ENCODE data around the gene EIF5AL1.
"Not testable (repeated sequence)": the region's sequence is repeated elsewhere in the genome, so short reads cannot be mapped to it uniquely, and the experiment has no call there.

DNA sequence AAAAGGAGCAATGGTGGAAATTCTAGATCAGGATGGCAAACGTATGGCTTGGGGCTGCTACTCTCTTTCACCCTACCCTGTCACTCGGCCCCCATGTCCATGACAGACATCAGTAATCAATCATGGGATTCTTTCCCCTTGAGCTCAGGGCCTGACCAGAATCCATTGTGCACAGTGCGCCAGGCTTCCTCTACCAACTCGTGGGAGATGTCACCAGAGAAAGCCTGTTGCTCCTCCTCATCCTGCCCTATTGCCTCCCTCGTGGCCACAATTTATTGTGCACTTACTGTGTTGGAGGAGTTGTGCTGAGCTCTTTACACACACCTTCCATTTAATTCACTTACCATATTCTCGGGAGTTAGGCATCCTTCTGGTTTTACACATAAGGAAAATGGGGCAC lies 26.0 kb downstream of the EIF5AL1 start:
- TF ChIP-seq, protein P1, sequence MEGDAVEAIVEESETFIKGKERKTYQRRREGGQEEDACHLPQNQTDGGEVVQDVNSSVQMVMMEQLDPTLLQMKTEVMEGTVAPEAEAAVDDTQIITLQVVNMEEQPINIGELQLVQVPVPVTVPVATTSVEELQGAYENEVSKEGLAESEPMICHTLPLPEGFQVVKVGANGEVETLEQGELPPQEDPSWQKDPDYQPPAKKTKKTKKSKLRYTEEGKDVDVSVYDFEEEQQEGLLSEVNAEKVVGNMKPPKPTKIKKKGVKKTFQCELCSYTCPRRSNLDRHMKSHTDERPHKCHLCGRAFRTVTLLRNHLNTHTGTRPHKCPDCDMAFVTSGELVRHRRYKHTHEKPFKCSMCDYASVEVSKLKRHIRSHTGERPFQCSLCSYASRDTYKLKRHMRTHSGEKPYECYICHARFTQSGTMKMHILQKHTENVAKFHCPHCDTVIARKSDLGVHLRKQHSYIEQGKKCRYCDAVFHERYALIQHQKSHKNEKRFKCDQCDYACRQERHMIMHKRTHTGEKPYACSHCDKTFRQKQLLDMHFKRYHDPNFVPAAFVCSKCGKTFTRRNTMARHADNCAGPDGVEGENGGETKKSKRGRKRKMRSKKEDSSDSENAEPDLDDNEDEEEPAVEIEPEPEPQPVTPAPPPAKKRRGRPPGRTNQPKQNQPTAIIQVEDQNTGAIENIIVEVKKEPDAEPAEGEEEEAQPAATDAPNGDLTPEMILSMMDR (conservative IDR thresholded peaks at IDR 0.05; ENCODE audit: low read depth in 2 of 2): not testable (repeated sequence)
- TF ChIP-seq EZH2 (IDR thresholded peaks at IDR 0.05; ENCODE audit: low read depth, unreplicated experiment); EZH2phosphoT487 (IDR thresholded peaks at IDR 0.05; ENCODE audit: unreplicated experiment); CREB1 (CRISPR knock-in tag; IDR thresholded peaks at IDR 0.05; ENCODE audit: low read depth): not testable (repeated sequence)
